NCI-H2227 (cell line): ENCODE data around the gene TPM1.

Source experiments
- DNase-seq: peaks from one replicate; lab custom pipeline; 2025; ENCODE audit not compliant: unreplicated experiment; lab: John Stamatoyannopoulos, UW

Gene TPM1

GRCh38 chr15:63073497-63074172 is 31.1 kb downstream of the TPM1 start:
- DNase-seq, result no peak

- no peak for DNase-seq
These were observed 32.8 kb downstream of the TPM1 start for GRCh38 chr15:63075015-63075983.

- DNase-seq, result no peak
These were observed 33.6 kb downstream of the TPM1 start for GRCh38 chr15:63075984-63076713.

GRCh38 chr15:63076714-63077046 is 34.1 kb downstream of the TPM1 start:
- DNase-seq, result no peak

- DNase-seq, result peak; percentile 12
These were observed 35.4 kb downstream of the TPM1 start for GRCh38 chr15:63077952-63078351.

GRCh38 chr15:63079947-63080626 is 37.5 kb downstream of the TPM1 start:
- no peak for DNase-seq

GRCh38 chr15:63080634-63081250 is 38.2 kb downstream of the TPM1 start:
- DNase-seq, result no peak

- no peak for DNase-seq
These were observed 39.8 kb downstream of the TPM1 start for GRCh38 chr15:63082366-63082765.

- DNase-seq, result no peak
These were observed 40.5 kb downstream of the TPM1 start for GRCh38 chr15:63083044-63083443.

GRCh38 chr15:63083541-63083940 is 41.0 kb downstream of the TPM1 start:
- no peak for DNase-seq

GRCh38 chr15:63084806-63085205 is 42.3 kb downstream of the TPM1 start:
- no peak for DNase-seq

- DNase-seq, result no peak
These were observed 42.7 kb downstream of the TPM1 start for GRCh38 chr15:63085289-63085688.

- no peak for DNase-seq
These were observed 43.7 kb downstream of the TPM1 start for GRCh38 chr15:63086271-63086670.

GRCh38 chr15:63086947-63087346 is 44.4 kb downstream of the TPM1 start:
- DNase-seq, result no peak

- DNase-seq, result no peak
These were observed 46.1 kb downstream of the TPM1 start for GRCh38 chr15:63088533-63089245.

- no peak for DNase-seq
These were observed 46.9 kb downstream of the TPM1 start for GRCh38 chr15:63089260-63090043.

- no peak for DNase-seq
These were observed 47.9 kb downstream of the TPM1 start for GRCh38 chr15:63090472-63090871.

GRCh38 chr15:63090887-63091286 is 48.3 kb downstream of the TPM1 start:
- no peak for DNase-seq
